Vagina (tissue), 2 donors: Measurements from ENCODE around the gene KCNK4. TPM values are rescaled to one million over a fixed set of nuclear protein-coding genes. Genes with fewer than 3 reads are reported as not detected.

ENCODE experiments used
- DNase-seq, 2 donors: peaks; one replicate each; pipeline ENCODE4 v3.0.0-alpha.2; 2017; ENCODE audit errors: extremely low spot score in 2 of 2
- H3K27ac ChIP-seq: fragments of 200-600 bp; sonication (generic); one replicate; pipeline ENCODE4 v1.5.1; 2019
- H3K27me3 ChIP-seq: fragments of 200-600 bp; sonication (generic); one replicate; pipeline ENCODE4 v1.5.1; 2019
- H3K36me3 ChIP-seq, 2 donors: fragments of 200-600 bp; sonication (generic); one replicate each; pipeline ENCODE4 v1.5.1; 2017 to 2019
- H3K4me1 ChIP-seq: fragments of 200-600 bp; sonication (generic); one replicate; pipeline ENCODE4 v1.5.1; 2019
- H3K4me3 ChIP-seq, 2 donors: fragments of 200-600 bp; sonication (generic); 1 replicate in 1 of 2; 2 replicates in 1 of 2; pipeline ENCODE4 v1.5.1; 2016 to 2019
- H3K9me3 ChIP-seq: fragments of 200-600 bp; sonication (generic); one replicate; pipeline ENCODE4 v1.5.1; 2019
- CTCF ChIP-seq, 3 experiments: fragments of 450-650 bp in 2 of 3; fragments of 200-600 bp in 1 of 3; sonication (generic) in 1 of 3; IDR thresholded peaks; one replicate each; pipeline ENCODE4 v1.5.1; 2017 to 2019; ENCODE audit warnings: antibody characterized with exemption in 3 of 3, mild to moderate bottlenecking in 2 of 3, moderate library complexity in 2 of 3
- POLR2A ChIP-seq, 2 donors: fragments of 450-650 bp; IDR thresholded peaks; one replicate each; pipeline ENCODE4 v1.6.1; 2017; ENCODE audit warnings: antibody characterized with exemption in 2 of 2, mild to moderate bottlenecking in 2 of 2, moderate library complexity in 2 of 2
- POLR2AphosphoS5 ChIP-seq, 2 donors: sonication (generic); formaldehyde crosslinking; IDR thresholded peaks; one replicate each; pipeline ENCODE4 v1.9.0; 2017; ENCODE audit warnings: antibody characterized with exemption in 2 of 2, mild to moderate bottlenecking in 2 of 2, low read depth in 1 of 2; ENCODE audit not compliant: insufficient read depth in 1 of 2
- intact Hi-C: fragments of 100-400 bp; cut with DNase I; formaldehyde crosslinking; loops from one replicate; pipeline ENCODE4 v1.15.1; 2023
- total RNA-seq: library from RNA; depleted of rRNA; stranded (reverse); fragments of >200 nt; gene quantifications from one replicate; pipeline ENCODE4 v1.2.3, GENCODE V29; 2016

Gene KCNK4
- total RNA-seq, 1 donor from 2014 or later: 0.98 TPM

GRCh38 chr11:64262271-64263002 lies 28.7 kb upstream of the KCNK4 start:
- Histone ChIP-seq H3K4me3 (no peak overlapping the region), H3K27me3 (no peaks in the 10 kb centered on the region), H3K36me3 (peaks cover 0 to 68% of the 10 kb centered on the region in 2 donors), H3K27ac (no peak overlapping the region), H3K9me3 (no peaks in the 10 kb centered on the region), H3K4me1 (peaks cover 4% of the 10 kb centered on the region)
- DNase-seq: no peak
- intact Hi-C loops: no loop called here
- TF ChIP-seq CTCF (IDR thresholded peaks at IDR 0.05) (no peak), POLR2A (IDR thresholded peaks at IDR 0.05) (no peak), POLR2AphosphoS5 (IDR thresholded peaks at IDR 0.05; ENCODE audit: insufficient read depth in 1 of 2, low read depth in 1 of 2) (no peak)

GRCh38 chr11:64263021-64263946 lies 27.8 kb upstream of the KCNK4 start:
- H3K36me3 ChIP-seq: peaks cover 0 to 67% of the 10 kb centered on the region in 2 donors
- intact Hi-C loops: no loop called here
- no peak for DNase-seq
- H3K9me3 ChIP-seq: no peaks in the 10 kb centered on the region
- TF ChIP-seq POLR2A (IDR thresholded peaks at IDR 0.05) (no peak), CTCF (IDR thresholded peaks at IDR 0.05) (no peak), POLR2AphosphoS5 (IDR thresholded peaks at IDR 0.05; ENCODE audit: insufficient read depth in 1 of 2, low read depth in 1 of 2) (no peak)
- H3K27ac ChIP-seq: no peak overlapping the region
- peaks cover 13% of the 10 kb centered on the region for H3K4me1 ChIP-seq
- no peaks in the 10 kb centered on the region for H3K27me3 ChIP-seq
- no peak overlapping the region for H3K4me3 ChIP-seq

DNA sequence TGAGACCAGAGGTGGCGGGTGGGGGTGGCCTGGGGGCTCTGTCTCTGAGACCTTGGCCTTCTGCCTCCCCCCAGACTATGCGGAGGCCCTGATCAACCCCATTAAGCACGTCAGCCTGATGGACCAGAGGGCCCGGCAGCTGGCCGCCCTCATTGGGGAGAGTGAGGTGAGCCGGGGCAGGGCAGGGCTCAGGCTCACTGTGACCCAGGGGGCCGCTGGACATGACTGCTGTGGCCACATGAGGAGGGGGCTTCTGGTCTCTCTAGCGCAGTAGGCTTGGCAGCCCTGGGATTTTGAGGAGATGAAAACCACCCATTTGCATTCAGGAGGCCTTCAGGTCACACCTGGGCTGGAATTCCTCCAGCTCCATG lies 27.2 kb upstream of the KCNK4 start:
- Histone ChIP-seq H3K4me1 (peaks cover 19% of the 10 kb centered on the region), H3K27ac (no peak overlapping the region), H3K36me3 (peaks cover 0 to 62% of the 10 kb centered on the region in 2 donors), H3K9me3 (no peaks in the 10 kb centered on the region), H3K27me3 (no peaks in the 10 kb centered on the region), H3K4me3 (no peak overlapping the region)
- intact Hi-C loops: no loop called here
- no peak for DNase-seq
- TF ChIP-seq POLR2AphosphoS5 (IDR thresholded peaks at IDR 0.05; ENCODE audit: insufficient read depth in 1 of 2, low read depth in 1 of 2) (no peak), POLR2A (IDR thresholded peaks at IDR 0.05) (no peak)

DNA sequence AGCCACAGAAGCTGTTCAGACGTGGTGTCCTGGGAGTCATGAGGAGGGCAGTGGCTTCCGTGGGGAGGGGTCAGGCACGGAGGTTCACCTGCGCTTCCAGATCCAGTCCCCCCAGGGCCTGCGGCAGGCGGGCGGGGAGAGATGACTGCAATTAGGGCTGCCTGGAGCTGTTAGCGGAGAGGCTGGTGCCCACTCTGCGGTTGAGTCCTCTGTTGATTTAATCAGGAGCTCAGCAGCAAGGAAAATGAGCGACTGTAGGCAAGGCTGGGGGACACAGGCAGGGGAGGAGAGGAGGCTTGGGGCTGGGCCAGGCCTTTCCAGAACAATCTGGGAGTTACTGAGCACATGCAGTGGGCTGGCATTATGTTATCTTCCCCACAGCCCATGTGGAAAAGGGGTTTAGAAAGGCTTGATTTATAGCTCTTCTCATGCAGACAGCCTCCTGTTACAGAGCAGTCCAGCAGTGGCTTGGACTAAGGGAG lies 26.7 kb upstream of the KCNK4 start:
- TF ChIP-seq POLR2A (IDR thresholded peaks at IDR 0.05): no peak
- H3K36me3 ChIP-seq: peaks cover 0 to 57% of the 10 kb centered on the region in 2 donors

DNA sequence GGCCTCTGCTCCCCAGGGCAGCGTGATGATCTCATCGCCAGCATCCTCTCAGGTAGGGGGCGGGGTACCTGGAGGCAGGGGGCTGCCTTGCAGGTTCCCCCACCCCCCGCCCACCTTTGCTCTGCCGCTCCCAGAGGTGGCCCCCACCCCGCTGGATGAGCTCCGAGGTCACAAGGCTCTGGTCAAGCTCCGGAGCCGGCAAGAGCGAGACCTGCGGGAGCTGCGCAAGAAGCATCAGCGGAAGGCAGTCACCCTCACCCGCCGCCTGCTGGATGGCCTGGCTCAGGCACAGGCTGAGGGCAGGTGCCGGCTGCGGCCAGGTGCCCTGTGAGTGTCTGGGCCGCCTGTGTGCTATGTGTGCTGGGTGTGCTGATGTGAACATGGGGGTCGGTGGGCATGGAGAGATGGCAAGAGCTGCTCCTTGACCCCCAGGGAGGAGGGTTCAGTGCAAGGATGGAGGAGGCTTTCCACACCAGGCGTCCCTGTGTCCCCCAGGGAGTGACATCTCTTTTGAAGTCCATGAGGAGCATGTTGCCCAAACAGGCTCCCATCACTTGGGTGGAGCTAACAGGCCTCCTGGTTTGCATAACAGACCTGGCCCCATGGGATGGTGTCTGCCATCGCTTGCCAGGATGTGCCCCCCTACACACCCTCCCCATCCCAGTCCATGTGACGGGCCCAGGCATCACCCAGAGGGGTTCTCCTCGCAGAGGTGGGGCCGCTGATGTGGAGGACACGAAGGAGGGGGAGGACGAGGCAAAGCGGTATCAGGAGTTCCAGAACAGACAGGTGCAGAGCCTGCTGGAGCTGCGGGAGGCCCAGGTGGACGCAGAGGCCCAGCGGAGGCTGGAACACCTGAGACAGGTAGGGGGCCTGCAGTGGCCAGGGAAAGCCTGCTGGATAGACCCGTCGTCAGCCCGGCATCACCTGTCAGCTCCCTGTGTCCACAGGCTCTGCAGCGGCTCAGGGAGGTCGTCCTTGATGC lies 25.6 kb upstream of the KCNK4 start:
- intact Hi-C loops: no loop called here
- Histone ChIP-seq H3K4me1 (peaks cover 21% of the 10 kb centered on the region), H3K36me3 (peaks cover 0 to 53% of the 10 kb centered on the region in 2 donors), H3K4me3 (no peak overlapping the region), H3K27ac (no peak overlapping the region), H3K27me3 (no peaks in the 10 kb centered on the region), H3K9me3 (no peaks in the 10 kb centered on the region)
- TF ChIP-seq POLR2AphosphoS5 (IDR thresholded peaks at IDR 0.05; ENCODE audit: insufficient read depth in 1 of 2, low read depth in 1 of 2): no peak
- no peak for TF ChIP-seq POLR2A (IDR thresholded peaks at IDR 0.05)
- TF ChIP-seq CTCF (IDR thresholded peaks at IDR 0.05): no peak
- DNase-seq: no peak

More for the DNA sequence above, 26.7 kb upstream of the KCNK4 start:
- no peak overlapping the region for H3K27ac ChIP-seq
- intact Hi-C loops: no loop called here
- H3K9me3 ChIP-seq: no peaks in the 10 kb centered on the region
- no peak for DNase-seq
- H3K4me3 ChIP-seq: no peak overlapping the region
- peaks cover 21% of the 10 kb centered on the region for H3K4me1 ChIP-seq
- H3K27me3 ChIP-seq: no peaks in the 10 kb centered on the region
